ENCODE measurements around the gene HTT.

DNA sequence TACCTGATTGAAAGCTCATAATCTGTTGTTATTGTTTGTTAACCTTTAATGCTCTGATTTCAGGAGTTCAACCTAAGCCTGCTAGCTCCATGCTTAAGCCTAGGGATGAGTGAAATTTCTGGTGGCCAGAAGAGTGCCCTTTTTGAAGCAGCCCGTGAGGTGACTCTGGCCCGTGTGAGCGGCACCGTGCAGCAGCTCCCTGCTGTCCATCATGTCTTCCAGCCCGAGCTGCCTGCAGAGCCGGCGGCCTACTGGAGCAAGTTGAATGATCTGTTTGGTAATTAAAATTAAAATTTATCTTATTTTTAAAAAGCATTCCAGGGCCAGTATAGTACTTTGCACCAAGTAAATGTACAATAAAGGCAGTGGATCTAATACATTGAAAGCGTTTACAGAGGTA, 137.4 kb downstream of the HTT start:
- TF ChIP-seq, protein P1, sequence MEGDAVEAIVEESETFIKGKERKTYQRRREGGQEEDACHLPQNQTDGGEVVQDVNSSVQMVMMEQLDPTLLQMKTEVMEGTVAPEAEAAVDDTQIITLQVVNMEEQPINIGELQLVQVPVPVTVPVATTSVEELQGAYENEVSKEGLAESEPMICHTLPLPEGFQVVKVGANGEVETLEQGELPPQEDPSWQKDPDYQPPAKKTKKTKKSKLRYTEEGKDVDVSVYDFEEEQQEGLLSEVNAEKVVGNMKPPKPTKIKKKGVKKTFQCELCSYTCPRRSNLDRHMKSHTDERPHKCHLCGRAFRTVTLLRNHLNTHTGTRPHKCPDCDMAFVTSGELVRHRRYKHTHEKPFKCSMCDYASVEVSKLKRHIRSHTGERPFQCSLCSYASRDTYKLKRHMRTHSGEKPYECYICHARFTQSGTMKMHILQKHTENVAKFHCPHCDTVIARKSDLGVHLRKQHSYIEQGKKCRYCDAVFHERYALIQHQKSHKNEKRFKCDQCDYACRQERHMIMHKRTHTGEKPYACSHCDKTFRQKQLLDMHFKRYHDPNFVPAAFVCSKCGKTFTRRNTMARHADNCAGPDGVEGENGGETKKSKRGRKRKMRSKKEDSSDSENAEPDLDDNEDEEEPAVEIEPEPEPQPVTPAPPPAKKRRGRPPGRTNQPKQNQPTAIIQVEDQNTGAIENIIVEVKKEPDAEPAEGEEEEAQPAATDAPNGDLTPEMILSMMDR (IDR thresholded peaks at IDR 0.05) = no peak
- TF ChIP-seq EP300 (IDR thresholded peaks at IDR 0.05) (no peak), POLR2A (IDR thresholded peaks at IDR 0.05) (no peak)
